Purkinje cell (primary cell): ENCODE data around the gene MCCC2. TPM values are rescaled to one million over a fixed set of nuclear protein-coding genes. Genes with fewer than 3 reads are reported as not detected.

ENCODE experiments used
- polyA plus RNA-seq: library from polyadenylated mRNA; unstranded; fragments of >200 nt; fragmentation: Nextera tagmentation; gene quantifications from 2 replicates; pipeline ENCODE4 v1.2.1, GENCODE V29; 2014

Gene MCCC2
- 13.4 and 17.9 TPM in 2 replicates for polyA plus RNA-seq

GRCh38 chr5:71586941-71587765, at the start of gene MCCC2:
TSS of gene MCCC2 (plus strand) at chr5:71587340. CDS start at chr5:71587426, 86 bp downstream.

Other genes starting within 250 kb of the MCCC2 start
- 33.8 and 36.2 TPM in 2 replicates for gene BDP1, start 131.7 kb upstream of the MCCC2 start, polyA plus RNA-seq
- 5.1 TPM in 1 of 2 replicates, not detected in the other for gene CARTPT, start 131.9 kb downstream of the MCCC2 start, polyA plus RNA-seq